Measurements from ENCODE around the gene SWAP70. TPM values are rescaled to one million over a fixed set of nuclear protein-coding genes. Genes with fewer than 3 reads are reported as not detected.

Gene SWAP70
- polyA plus RNA-seq, 1 experiment = 24.6 TPM

- TF ChIP-seq CTCF (IDR thresholded peaks at IDR 0.05; ENCODE audit: low read depth, low read length) = no peak
- no peaks in the 10 kb centered on the region for H3K27me3 ChIP-seq (ENCODE audit: control insufficient read depth, insufficient read depth, low read length)
- no peaks in the 10 kb centered on the region for H3K9me3 ChIP-seq (ENCODE audit: control insufficient read depth, insufficient read depth, low read length)
- ChIA-PET POLR2A (interaction anchor here (0.5 to 2.7 kb wide), 8 partner anchors 15 to 518 kb away, joined by 3 to 33 read pairs (median 8); partner anchors contain the start of gene ADM), CTCF (no interaction called here)
- no peak overlapping the region for H3K4me3 ChIP-seq (ENCODE audit: low read depth, low read length)
- no peak for DNase-seq (ENCODE audit: low read depth, low spot score)
- H3K27ac ChIP-seq (ENCODE audit: low read depth, low read length) = peak overlapping the region; percentile 96
These were observed 123.4 kb downstream of the SWAP70 start for GRCh38 chr11:9787260-9787659.

DNA sequence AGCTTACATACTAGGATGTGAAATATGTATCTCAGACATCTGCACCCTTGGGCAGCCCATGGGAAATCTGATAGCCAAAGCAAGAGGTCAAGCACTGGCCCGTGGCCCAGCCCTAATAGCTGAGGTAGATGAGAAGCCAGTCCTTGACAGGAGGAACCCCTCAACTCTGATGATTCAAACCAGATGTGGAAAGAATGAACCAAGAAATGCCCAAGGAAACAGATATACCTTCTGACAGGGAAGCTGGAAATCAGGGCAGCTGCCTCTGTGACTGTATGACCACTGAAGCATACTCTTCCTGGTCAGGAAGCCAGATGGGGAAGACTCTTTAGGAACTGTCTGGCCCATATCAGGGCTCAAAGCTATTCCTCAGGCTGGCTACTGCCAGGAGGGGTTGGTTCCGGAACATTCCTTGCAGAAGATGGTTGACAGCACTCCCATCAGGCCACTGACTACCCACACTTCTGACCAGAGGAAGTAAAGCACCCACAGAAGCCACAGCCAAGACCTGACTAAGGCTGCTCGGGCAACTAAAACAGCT lies 124.2 kb downstream of the SWAP70 start:
- no peak overlapping the region for H3K4me3 ChIP-seq (ENCODE audit: low read depth, low read length)
- no peaks in the 10 kb centered on the region for H3K9me3 ChIP-seq (ENCODE audit: control insufficient read depth, insufficient read depth, low read length)
- TF ChIP-seq CTCF (IDR thresholded peaks at IDR 0.05; ENCODE audit: low read depth, low read length) = no peak
- peak overlapping the region; percentile 96 for H3K27ac ChIP-seq (ENCODE audit: low read depth, low read length)
- H3K27me3 ChIP-seq (ENCODE audit: control insufficient read depth, insufficient read depth, low read length) = no peaks in the 10 kb centered on the region
- CTCF ChIA-PET = interaction anchor here (0.6 kb wide), 2 partner anchors 30 to 96 kb away, joined by 3 to 4 read pairs; no protein-coding TSS in a partner anchor
- DNase-seq (ENCODE audit: low read depth, low spot score) = peak; percentile 93
- POLR2A ChIA-PET = interaction anchor here (0.5 to 2.7 kb wide), 11 partner anchors 9 to 517 kb away, joined by 3 to 33 read pairs (median 6); partner anchors contain the start of gene ADM

GRCh38 chr11:9789910-9790309 lies 126.0 kb downstream of the SWAP70 start:
- ChIA-PET CTCF (interaction anchor here (0.9 to 1.6 kb wide), 3 partner anchors 10 to 183 kb away, joined by 3 to 7 read pairs (median 3); no protein-coding TSS in a partner anchor), POLR2A (no interaction called here)
- H3K27me3 ChIP-seq (ENCODE audit: control insufficient read depth, insufficient read depth, low read length) = no peaks in the 10 kb centered on the region
- no peak for DNase-seq (ENCODE audit: low read depth, low spot score)
- TF ChIP-seq CTCF (IDR thresholded peaks at IDR 0.05; ENCODE audit: low read depth, low read length) = no peak
- no peak overlapping the region for H3K4me3 ChIP-seq (ENCODE audit: low read depth, low read length)
- H3K27ac ChIP-seq (ENCODE audit: low read depth, low read length) = no peak overlapping the region
- H3K9me3 ChIP-seq (ENCODE audit: control insufficient read depth, insufficient read depth, low read length) = no peaks in the 10 kb centered on the region

GRCh38 chr11:9790703-9791102 lies 126.8 kb downstream of the SWAP70 start:
- POLR2A ChIA-PET = no interaction called here
- CTCF ChIA-PET = interaction anchor here (1.1 to 1.6 kb wide), 2 partner anchors 32 to 182 kb away, joined by 3 to 7 read pairs; no protein-coding TSS in a partner anchor

More at GRCh38 chr11:9790703-9791102, 126.8 kb downstream of the SWAP70 start:
- H3K4me3 ChIP-seq (ENCODE audit: low read depth, low read length) = no peak overlapping the region
- H3K27me3 ChIP-seq (ENCODE audit: control insufficient read depth, insufficient read depth, low read length) = no peaks in the 10 kb centered on the region
- H3K27ac ChIP-seq (ENCODE audit: low read depth, low read length) = no peak overlapping the region
- H3K9me3 ChIP-seq (ENCODE audit: control insufficient read depth, insufficient read depth, low read length) = no peaks in the 10 kb centered on the region
- no peak for DNase-seq (ENCODE audit: low read depth, low spot score)
- TF ChIP-seq CTCF (IDR thresholded peaks at IDR 0.05; ENCODE audit: low read depth, low read length) = no peak

Measured in AG04450 (cell line).